HG03064 (cell line): ENCODE data around the gene CARD9.

Source experiments
- ATAC-seq: cut with Tn5 transposase; IDR thresholded peaks from one replicate; pipeline ENCODE4 v1.9.1; 2021; ENCODE audit warnings: low read depth; ENCODE audit not compliant: unreplicated experiment

The CARD9 gene

DNA sequence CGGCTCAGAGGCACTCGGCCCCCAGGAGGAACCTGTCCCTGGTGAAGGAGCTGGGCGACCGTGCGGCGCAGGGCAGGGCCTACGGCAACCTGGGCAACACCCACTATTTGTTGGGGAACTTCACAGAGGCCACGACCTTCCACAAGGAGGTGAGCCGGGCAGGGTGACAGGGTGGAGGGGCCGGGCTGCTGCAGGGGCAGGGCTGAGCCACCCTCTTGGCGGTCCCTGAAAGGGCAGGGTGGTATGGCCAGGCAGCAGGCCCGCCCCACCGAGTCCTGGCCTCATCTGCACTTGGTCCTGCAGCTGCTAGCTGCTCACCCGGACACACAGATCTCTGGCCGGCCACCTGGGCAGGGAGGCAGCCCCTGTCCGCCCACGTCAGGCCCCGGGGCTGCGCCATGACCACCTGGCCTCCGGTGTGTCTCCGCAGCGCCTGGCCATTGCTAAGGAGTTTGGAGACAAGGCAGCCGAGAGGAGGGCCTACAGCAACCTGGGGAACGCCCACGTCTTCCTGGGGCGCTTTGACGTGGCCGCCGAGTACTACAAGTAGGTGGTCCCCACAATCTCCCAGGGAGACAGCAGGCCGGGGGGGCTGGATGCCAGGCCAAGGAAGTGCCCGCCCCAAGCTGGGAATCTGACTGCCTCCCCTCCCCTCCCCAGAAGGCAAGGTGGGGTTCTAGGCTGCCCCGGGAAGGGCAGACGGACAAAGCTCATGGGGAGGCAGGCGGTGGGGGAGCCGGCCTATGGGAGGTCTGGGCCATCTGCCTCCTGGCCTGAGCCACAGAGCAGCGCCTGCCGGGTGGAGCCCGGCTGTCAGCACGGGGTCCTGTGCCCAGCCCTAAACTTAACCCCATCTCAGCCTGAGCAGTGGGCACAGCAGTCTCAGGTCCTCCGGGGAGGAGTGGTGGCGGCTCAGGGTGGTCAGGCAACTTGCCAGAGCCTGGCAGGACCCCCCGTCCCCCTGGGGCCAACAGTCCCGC lies 35.8 kb downstream of the CARD9 start:
- no peak for ATAC-seq

DNA sequence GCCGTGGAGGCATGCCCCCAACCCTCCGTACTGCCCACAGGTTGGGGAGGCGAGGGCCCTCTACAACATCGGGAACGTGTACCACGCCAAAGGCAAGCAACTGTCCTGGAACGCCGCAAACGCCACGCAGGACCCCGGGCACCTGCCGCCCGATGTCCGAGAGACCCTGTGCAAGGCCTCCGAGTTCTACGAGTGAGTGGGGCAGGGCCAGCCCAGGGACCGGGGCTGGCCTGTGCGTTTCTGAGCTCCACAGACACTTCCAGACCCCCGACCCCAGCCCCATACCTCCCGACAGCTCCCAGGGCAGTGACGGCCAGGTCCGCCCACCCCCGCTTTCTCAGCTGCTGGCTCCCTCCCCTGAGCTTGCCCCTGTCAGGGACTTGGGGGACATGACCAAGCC lies 36.6 kb downstream of the CARD9 start:
- ATAC-seq: no peak

DNA sequence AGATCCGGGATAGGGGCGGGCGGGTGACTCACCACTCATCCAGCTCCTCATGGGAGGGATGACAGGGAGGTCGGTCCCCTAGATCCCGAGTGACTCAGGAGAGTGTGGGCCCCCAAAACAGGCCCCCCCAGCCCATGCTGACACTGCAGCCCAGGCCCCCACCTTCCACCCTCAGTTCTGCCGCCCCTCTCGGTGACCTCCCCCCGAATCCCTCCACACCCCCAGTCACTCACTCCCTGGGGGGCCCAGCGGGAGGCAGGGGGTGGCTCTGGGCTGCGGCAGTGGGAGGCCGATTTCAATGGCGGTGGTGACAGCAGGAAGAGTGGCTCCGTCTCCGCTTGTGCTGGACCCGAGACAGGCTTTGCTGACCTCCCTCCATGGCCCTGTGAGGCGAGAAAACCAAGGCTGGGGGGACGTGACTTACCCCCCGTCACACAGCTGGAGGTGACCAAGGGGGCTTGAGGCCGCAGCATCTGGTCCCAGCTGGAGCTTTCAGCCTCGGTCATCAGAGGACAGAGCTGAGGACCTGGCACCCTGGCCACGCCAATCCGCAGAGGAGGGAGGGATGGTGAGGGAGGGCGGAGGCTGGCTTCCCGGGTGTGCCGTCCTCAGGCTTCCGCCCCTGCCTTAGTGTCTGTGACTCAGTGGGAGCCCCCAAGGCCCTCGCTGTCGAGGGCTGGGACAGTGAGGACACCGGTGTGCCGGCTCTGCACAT lies 37.2 kb downstream of the CARD9 start:
- no peak for ATAC-seq

DNA sequence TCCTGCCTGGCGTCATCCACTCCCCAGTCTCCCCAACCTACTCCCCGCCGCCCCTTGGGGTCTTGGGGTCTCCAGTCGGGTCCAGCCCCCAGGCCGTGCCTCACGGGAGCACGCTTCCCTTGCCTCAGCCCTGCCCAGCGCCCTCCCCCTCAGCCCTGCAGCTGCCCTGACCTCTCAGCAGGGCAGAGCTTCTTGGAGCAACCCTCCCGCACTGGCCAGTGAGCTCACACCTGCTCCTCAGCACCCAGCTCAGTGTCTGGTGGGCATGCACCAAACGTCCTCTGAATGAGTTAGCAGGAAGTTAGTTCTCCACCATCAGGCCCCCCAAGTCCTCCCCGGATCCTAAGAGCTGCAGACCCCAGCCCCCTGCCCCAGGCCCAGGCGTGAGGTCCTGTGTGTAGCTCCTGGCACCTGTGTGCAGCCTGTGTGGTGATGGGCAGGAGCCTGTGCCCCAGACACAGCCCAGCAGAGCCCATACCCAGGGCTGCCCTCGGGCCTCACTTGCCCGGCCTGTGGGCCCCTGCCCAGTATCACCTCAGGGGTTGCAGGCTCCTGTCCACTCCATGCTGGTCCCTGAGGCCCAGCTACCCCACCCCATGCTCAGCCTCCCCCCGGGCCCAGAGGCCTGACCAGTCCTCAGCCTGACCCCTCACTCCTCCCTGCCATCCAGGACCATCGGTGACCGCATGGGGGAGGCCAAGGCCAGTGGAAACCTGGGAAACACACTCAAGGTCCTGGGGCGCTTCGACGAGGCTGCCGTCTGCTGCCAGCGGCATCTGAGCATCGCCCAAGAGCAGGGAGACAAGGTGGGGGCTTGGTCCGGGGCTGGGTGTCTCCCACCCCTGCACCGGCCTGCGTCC lies 37.9 kb downstream of the CARD9 start:
- no peak for ATAC-seq

DNA sequence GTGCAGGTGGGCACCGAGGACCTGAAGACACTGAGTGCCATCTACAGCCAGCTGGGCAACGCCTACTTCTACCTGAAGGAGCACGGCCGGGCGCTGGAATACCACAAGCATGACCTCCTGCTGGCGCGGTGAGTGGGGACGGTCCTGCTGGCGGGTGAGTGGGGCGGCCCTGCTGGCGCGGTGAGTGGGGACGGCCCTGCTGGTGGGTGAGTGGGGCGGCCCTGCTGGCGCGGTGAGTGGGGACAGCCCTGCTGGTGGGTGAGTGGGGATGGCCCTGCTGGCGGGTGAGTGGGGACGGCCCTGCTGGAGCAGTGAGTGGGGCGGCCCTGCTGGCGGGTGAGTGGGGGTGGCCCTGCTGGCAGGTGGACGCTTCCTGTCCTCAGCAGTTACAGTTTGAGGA lies 38.9 kb downstream of the CARD9 start:
- no peak for ATAC-seq

DNA sequence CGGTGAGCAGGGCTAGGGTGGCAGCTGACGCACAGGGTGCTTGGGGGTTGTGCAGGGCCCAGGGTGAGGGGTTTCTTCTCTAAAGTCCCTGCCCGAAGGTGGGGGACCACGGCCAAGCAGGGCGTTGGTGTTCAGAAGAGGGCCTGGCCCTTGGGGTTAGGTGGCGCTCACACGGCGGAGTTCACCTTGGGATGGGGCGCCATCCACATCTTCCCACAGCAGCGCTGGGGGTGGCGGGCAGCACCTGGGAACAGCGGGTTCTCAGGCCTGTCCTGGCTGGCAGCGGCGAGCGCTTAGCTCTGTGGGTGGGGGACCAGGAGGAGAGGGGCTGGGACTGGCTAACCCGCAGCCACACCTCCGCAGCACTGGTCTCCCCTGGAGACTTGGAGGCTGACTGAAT lies 40.0 kb downstream of the CARD9 start:
- ATAC-seq: no peak

DNA sequence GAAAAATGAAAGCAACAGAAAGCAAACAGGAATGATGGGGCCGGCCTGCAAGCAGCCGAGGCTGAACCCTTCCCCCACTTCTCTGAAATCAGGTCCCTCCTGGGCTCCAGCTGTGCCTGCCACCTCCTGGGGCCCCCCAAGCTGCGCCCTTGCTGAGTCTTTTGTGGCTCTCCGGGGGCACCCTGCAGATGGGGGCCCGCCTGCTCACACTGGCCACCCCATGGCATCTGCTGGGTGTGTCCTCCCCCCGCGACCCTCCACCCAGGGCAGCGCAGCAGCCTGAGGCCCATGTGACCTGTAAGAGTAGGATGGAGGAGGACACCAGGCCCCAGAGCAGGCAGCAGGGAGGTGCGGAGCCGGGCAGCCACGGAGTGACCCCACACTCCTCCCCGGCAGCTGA lies 40.4 kb downstream of the CARD9 start:
- no peak for ATAC-seq

DNA sequence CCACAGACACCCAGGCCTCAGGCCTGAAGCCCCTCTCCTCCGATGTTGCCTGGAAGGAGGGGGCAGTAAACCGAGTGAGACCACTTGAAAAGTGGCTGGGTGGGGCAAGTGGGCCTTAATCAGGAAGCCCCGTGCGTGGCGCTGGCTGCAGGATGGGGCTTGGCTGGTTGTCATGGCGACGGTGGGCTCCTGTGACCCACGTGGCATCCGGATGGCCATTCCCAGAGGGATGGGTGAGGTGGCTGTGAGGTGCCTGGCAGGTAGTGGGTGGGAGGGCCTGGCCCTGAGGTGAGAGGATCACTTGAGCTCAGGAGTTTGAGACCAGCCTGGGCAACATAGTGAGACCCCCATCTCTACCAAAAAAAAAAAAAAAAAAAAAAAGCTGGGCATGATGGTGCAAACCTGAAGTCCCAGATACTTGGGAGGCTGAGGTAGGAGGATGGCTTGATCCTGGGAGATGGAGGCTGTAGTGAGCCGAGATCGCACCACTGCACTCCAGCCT lies 40.9 kb downstream of the CARD9 start:
- ATAC-seq: no peak

DNA sequence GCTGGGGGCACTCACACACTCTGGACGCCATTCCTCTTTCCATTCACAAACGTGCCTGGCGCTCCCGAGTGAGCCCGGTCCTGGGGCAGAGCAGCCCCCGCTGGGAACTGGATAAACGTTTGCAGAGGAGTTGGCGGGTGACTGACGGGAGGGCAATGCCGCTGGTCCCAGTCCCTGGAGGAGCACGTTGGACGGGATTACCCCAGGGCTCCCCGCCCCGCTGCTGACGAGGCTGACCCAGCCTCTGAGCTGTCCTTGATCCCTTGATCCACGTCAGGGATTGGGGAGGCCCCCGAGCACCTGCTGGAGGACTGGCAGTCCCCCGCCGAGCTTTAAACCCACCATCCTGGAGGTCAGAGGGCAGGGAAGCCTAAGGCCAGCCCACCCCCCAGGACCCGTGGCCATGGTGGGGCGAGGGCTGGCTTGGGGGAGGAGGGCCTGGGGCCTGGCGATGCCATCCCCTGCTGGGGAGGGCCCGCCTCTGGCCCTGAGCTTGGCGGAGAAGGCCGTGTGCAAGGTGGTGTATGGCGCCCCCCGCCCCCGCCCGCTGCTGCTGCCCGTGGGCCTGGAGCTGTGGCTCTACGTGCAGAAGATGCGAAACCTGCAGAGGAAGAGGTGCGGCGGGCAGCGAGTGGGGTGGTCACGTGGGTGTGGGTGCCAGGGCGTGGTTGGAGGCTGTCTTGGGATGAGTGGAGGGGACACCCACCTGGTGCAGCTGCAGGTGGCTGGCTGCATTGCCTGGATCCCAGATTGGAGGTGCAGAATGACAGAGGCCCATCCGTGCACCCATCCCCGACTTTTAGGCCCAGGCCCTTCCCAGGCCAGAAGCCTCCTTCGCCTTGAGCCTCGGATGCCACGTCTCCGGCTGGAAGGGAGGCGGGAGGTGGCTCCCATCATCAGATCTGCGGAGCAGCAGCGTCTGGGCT lies 41.6 kb downstream of the CARD9 start:
- ATAC-seq: no peak

DNA sequence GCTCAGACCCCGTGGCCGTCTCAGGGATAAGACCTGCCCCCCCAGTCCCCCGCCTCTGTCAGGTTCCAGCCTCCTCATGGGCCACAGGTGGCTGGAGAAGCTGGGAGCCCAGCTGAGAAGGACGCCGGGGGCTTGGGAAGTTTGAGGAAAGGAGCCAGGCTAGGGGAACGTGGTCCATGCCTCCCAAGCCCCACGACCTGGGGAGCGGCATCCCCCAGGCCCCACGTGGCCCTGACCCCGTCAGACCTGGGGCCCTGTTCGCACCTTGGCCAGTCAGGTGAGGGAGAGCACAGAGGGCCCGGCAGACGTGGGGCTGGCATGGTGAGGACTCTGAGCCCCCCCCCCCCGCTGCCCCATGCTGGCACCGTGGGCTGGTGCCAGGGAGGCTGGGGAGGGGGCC lies 42.4 kb downstream of the CARD9 start:
- no peak for ATAC-seq

DNA sequence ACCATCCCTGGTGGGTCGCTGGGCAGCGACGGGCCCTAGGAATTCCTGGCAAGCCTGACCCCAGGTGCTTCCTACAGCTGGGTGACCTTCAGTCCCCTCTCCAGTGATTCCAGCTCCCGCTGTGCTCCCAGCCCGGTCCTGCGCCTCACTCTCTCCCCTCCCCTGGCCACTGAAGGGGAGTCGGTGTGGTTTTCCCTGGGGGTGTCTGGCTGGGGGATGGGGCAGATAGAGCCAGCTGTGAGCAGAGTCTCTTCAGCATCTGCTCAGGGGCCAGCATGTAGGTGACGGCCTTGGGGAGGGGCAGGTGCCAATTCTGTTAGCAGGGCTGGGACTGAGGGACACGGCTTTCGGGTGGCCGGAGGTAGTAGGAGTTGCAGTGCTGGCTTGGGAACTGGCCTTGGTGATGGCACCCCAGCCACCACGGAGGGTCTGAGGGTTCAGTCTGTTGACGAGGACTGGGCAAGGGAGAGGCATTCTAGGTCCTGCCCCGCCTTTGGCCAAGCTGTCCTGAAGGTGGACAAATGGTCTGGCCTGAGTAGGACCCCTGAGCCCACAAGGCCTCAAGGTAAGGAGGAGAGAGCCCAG lies 43.0 kb downstream of the CARD9 start:
- no peak for ATAC-seq

DNA sequence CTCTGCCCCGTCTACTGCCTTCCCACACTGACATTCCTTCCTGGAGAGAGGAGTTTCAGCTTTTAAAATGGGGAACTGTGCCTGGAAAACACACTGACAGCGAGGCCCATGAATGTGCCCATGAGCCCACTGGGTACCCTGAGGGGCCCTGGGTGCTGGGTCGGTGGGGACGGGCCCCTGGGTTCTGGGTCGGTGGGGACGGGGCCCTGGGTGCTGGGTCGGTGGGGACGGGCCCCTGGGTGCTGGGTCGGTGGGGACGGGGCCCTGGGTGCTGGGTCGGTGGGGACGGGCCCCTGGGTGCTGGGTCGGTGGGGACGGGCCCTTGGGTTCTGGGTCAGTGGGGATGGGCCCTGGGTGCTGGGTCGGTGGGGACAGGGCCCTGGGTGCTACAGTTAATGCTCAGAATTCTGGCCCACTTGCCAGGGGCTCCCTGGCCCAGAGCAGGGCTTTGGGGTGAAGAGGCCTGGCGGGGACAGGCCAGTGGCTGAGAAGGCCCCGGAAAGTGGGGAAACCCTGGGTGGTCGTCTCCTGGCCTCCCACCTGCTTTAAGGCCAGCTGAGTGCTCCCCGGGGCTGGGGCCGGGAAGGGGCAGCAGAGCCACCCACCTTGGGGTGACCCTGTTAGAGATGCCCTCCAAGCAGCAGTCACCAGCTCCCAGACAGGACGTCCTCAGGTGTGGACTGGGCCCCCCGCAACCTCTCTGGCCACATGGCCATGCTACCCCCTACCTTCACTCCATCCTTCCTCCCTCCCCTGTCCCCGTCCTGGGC lies 43.6 kb downstream of the CARD9 start:
- ATAC-seq: no peak

DNA sequence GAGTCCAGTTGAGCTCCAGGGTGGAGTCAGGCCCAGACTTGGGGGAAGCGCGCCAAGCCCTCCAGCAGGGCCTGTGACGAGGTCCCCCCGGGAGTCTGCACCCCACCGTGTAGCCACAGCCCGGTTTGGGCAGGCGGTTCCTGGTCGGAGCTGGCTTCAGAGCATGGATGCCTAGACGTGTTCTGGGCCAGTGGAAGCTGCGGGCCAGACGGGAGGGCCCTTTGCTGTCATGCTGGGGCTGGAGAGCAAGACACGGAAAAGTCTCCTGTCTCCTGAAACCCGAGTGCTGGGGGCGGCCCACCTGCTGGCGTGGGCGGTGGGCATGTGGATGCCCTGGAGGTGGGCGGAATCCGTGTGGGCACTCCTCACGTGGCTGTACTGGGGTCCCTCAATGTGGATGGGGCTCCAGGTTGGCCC lies 44.2 kb downstream of the CARD9 start:
- ATAC-seq: no peak

DNA sequence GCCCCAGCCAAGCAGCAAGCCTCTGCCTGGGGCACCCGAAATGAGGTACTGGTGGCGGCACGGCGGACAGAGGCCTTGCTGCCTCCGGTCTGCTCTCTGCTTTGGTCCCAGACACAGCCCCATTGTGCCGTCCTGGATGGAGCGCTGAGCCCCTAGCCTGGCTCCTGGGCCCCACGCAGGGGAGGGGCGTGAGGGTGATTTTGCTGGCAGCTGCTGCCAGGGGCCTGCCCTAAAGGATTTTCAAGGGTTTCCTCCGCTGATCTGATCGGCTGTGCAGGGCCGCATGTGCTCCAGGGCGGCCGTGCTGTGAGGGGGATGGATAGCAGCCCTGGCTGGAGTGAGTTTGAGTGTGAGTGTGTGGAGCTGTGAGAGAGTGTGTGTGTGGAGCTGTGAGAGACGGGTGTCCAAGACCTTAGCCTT lies 44.8 kb downstream of the CARD9 start:
- no peak for ATAC-seq

DNA sequence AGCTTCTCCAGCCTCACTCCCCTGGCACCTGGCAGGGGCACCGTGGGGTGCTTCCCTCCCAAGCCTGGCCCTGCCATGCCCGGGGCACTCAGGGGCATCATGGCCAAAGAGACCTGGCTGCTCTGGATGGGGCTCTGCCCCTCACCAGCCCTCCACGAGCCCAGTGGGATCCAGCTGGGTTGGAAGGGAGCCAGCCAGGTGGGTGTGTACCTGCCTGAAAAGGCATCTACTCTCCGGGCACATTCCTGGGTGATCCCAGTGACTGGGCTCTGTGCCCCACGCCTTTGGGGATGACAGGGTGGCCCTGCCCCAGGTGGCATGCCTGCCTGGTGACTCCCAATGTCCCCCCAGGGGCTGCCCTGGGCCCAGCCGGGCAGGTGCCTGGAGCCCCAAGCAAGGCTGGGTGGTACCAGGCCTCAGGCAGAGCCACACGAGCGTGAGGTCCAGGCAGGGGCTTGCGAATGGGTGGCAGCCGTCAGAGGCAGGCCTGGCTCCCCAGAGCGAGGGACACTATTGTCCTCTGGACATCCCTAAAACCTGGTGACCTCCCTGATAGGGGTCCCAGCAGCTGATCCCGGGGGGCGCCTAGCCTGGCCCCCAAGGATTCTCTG lies 45.4 kb downstream of the CARD9 start:
- ATAC-seq: no peak

DNA sequence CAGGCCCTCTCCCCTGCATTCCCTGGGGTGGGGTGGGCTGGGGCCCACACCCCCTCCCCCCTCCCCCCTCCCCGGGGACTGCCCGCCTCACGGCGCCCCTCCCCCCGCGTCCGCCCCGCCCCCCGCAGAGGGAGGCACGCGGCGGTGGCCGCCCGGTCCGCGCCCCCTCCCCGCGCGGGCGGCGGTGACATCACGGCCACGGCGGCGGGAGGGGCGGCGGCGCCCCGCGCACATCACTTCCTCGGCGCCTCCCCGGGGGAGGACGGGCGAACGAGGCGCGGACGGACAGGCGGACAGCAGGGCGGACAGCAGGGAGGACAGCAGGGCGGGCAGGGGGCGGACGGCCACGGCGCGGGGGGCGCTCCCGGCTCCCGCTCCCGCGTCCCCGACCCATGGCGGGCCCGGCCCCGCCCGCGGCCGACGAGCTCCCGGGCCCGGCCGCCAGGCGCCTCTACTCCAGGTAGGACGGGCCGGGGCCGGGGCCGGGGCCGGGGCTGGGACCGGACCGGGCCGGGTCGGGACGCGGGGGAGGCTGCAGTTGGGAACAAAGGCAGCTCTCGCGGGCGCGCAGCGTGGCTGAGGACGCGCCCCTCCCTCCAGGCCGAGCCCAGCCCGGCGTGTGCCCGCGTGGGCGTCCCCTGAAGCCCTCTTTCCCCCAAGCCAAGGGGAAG lies 46.0 kb downstream of the CARD9 start, which contains the start of gene GPSM1:
Gene GPSM1 (plus strand): TSS at position 236 of the 671 bp plus-strand sequence. CDS start 157 bp downstream, at position 393.
- ATAC-seq: no peak

DNA sequence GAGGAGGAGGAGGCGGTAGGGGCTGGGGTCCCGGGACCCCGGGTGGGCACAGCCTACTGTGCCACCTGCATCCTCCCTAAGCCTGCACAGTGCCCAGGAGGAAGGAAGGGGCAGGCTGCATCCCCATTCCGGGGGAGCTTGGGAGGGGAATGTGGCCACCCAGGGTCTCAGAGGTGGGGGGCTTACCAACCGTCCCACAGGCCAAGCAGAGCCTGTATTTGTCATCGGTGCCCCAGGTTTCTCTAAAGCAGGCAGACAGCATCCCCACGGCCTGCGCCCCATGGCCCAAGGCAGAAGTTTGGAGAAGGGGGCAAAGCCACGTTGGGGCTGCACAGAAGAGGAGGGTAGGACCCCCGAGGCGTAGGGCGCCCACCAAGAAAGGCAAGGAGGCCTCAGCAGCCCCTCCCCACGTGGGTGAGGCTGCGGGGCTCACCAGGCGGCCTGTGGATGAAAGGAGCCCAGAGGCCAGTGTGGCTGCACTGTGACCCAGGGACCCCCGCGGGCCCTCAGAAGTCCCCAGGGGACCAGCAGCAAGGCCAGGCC lies 46.6 kb downstream of the CARD9 start:
- ATAC-seq: no peak
